VCaP (cell line): ENCODE data around the gene CNPY2.
"Not testable (repeated sequence)": the region's sequence is repeated elsewhere in the genome, so short reads cannot be mapped to it uniquely, and the experiment has no call there.

Source experiments
- H3K27ac ChIP-seq: fragments of 450-650 bp; 2 replicates; pipeline ENCODE4 v1.5.1; 2017
- TF ChIP-seq, protein P1 (sequence below): fragments of 450-650 bp; conservative IDR thresholded peaks from 2 replicates; pipeline ENCODE4 v1.5.1; 2017; ENCODE audit warnings: mild to moderate bottlenecking, moderate library complexity

CNPY2 gene

DNA sequence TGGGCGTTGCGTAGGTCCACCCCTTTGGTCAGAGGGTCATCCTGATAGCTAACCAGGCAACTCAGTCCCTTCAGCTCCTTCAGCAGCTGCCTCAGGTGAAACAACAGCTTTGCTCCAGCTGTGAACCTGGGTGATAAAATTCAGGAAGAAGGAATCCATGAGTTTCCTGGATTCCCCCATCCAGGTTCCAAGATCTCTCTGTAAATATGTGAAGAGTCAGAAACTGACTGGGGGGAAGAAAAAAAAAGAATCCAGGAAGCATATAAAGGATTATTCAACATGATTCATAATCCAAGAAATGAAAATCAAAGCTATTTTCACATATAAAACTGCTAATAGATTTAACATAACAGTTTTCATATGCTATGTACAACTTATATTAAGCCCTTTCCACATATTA lies 35.5 kb upstream of the CNPY2 start:
- TF ChIP-seq, protein P1, sequence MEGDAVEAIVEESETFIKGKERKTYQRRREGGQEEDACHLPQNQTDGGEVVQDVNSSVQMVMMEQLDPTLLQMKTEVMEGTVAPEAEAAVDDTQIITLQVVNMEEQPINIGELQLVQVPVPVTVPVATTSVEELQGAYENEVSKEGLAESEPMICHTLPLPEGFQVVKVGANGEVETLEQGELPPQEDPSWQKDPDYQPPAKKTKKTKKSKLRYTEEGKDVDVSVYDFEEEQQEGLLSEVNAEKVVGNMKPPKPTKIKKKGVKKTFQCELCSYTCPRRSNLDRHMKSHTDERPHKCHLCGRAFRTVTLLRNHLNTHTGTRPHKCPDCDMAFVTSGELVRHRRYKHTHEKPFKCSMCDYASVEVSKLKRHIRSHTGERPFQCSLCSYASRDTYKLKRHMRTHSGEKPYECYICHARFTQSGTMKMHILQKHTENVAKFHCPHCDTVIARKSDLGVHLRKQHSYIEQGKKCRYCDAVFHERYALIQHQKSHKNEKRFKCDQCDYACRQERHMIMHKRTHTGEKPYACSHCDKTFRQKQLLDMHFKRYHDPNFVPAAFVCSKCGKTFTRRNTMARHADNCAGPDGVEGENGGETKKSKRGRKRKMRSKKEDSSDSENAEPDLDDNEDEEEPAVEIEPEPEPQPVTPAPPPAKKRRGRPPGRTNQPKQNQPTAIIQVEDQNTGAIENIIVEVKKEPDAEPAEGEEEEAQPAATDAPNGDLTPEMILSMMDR: no peak
- H3K27ac ChIP-seq: no peak overlapping the region

DNA sequence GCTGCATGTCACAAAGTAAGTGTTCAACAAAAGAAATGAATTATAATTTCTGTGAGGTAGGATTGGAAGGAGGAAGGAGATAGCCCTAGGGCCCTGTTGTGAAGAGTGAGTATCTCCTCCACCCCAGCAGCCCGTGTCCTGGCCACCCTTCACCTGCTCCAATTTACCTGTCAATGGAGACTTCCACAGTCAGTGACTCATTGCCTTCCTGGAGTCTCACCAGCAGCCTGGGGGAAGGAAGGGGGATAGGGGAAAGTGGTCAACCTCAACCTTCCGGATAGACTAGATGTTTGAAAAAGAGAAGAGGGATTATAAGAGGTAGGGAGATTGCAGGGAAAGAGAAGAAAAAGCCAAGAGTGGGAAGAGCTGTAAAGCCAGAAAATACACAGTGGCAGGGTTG lies 34.9 kb upstream of the CNPY2 start:
- no peak overlapping the region for H3K27ac ChIP-seq
- TF ChIP-seq, protein P1: no peak

DNA sequence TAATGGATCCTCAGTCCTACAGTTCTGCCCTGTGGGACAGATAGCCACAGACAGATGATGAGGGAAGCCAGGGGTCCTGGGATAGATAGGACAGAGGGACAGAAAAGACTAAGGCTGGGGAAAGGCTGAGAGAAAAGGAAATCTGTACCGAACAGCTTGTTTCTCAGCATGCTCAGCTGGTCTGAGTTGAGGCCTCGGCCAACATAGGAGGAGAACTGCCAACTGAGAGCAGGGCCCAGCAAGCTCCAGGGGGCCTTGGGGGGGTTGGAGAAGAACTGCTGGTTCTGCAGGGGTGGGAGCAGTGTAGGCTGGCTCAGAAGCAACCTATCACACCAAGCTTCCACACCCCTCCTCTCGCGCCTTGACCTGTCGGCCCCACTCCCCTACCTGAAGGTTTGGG lies 33.0 kb upstream of the CNPY2 start:
- H3K27ac ChIP-seq: no peak overlapping the region
- TF ChIP-seq, protein P1: no peak

DNA sequence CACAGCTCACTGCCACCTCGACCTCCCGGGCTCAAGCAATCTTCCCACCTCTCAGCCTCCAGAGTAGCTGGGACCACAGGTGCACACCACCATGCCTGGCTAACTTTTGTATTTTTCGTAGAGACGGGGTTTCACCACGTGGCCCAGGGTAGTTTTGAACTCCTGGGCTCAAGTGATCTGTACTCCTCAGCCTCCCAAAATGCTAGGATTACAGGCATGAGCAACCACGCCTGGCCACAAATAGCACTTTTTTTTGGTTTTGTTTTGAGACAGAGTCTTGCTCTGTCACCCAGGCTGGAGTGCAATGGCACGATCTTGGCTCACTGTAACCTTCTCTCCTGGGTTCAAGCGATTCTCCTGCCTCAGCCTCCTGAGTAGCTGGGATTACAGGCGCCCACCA lies 31.5 kb upstream of the CNPY2 start:
- H3K27ac ChIP-seq: not testable (repeated sequence)

DNA sequence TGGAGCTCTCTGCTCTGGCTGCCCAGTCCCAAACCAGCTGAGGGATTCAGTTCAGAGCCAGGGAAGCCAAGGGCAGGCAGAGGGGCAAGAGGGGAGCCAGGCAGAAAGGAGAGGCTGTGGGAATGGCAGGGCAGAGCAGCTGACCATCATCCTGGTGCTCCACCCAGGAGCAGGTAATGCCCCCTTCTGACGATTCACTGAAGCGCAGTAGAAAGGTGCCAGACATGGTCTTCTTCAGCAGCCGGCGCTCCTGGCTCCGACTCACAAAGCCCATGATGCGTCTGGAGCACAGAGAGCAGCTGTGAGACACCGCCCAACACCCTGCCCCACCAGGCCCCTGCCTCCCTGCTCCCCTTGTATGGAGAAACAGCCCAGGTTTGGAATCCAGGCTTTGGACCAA lies 30.9 kb upstream of the CNPY2 start:
- TF ChIP-seq, protein P1: no peak
- H3K27ac ChIP-seq: no peak overlapping the region

DNA sequence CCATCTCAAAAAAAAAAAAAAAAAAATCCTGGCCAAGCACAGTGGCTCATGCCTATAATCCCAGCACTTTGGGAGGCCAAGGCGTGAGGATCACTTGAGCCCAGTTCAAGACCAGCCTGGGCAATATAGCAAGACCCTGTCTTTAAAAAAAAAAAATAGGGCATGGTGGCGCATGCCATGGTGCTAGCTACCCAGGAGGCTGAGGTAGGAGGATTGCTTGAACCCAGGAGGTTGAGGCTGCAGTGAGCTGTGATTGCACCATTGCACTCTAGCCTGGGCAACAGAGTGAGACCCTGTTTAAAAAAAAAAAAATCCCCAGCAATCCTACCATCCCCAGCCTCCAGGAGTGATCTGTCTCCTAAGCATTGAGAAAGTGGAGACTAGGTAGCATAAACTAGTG lies 26.5 kb upstream of the CNPY2 start:
- H3K27ac ChIP-seq: not testable (repeated sequence)

- no peak overlapping the region for H3K27ac ChIP-seq
- TF ChIP-seq, protein P1: no peak
Observed at GRCh38 chr12:56341616-56342015, 25.8 kb upstream of the CNPY2 start.

DNA sequence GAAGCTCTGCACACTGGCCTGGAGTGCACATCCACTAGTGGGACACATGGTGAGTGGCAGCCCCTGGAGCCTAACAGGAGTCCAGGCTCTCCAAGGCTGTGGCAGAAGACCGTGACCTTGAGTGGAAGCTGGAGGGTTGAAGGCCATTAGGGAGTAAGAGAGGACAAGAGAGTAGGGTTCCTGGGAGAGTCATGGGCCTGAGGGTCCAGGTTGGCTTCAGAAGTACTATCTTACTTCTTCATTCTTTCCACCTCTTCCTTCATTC lies 23.3 kb upstream of the CNPY2 start:
- TF ChIP-seq, protein P1: no peak
- no peak overlapping the region for H3K27ac ChIP-seq

DNA sequence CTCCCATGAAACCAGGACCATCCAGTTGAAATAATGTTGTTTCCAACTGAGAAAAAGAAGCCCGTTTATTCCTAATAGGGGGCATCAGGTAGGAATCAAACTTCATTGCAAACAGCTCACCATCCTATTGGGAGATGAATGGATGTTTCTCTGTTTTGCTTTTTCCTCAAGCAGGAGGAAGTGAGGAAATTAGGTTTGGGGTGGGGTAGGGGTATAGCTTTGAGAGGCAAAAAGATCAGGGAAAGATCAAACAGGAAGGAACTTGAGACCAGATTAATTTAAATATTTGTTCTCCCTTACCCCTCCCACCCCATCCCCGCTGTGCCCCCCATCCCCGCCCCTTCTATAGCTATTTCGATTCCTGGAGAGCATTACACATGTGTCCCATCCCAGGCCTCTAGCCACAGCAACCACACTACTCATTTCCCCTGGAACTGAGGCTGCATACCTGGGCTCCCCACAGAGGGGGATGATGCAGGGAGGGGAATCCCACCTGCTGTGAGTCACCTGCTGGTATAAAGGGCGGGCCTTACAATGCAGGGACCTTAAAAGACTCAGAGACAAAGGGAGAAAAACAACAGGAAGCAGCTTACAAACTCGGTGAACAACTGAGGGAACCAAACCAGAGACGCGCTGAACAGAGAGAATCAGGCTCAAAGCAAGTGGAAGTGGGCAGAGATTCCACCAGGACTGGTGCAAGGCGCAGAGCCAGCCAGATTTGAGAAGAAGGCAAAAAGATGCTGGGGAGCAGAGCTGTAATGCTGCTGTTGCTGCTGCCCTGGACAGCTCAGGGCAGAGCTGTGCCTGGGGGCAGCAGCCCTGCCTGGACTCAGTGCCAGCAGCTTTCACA lies 22.7 kb upstream of the CNPY2 start, which contains the start of gene IL23A:
Gene IL23A (plus strand): TSS at position 577 of the 850 bp plus-strand sequence. CDS start 161 bp downstream, at position 738.
- TF ChIP-seq, protein P1: no peak
- no peak within 1 kb of the TSS for H3K27ac ChIP-seq
